Neural cell (in vitro differentiated cells): Measurements from ENCODE around the gene KCTD2.
"Not testable (repeated sequence)": the region's sequence is repeated elsewhere in the genome, so short reads cannot be mapped to it uniquely, and the experiment has no call there.

Experiments
- CTCF ChIP-seq: fragments of 450-650 bp; IDR thresholded peaks from 2 replicates; pipeline ENCODE4 v1.5.1; 2014; ENCODE audit warnings: antibody characterized with exemption, mild to moderate bottlenecking, moderate library complexity; ENCODE audit not compliant: poor library complexity, severe bottlenecking
- EZH2 ChIP-seq: fragments of 200-600, 300-800 bp; shearing (Covaris generic), sonication (generic); IDR thresholded peaks from 2 replicates; pipeline ENCODE4 v1.6.1; 2014; ENCODE audit warnings: antibody characterized with exemption, low read length, borderline replicate concordance, mild to moderate bottlenecking; ENCODE audit not compliant: insufficient read depth, poor library complexity, severe bottlenecking
- POLR2AphosphoS5 ChIP-seq: IDR thresholded peaks from 2 replicates; pipeline ENCODE4 v1.6.1; 2012
- RAD21 ChIP-seq: fragments of 450-650 bp; conservative IDR thresholded peaks from 2 replicates; pipeline ENCODE4 v1.6.1; 2014; ENCODE audit warnings: antibody characterized with exemption, mild to moderate bottlenecking, moderate library complexity
- REST ChIP-seq: IDR thresholded peaks from 2 replicates; pipeline ENCODE4 v1.6.1; 2012; ENCODE audit warnings: borderline replicate concordance

GRCh38 chr17:75025398-75025734 lies 21.7 kb upstream of the KCTD2 start:
- not testable (repeated sequence) for TF ChIP-seq CTCF, RAD21, REST, EZH2, POLR2AphosphoS5
